Activated CD8-positive, alpha-beta memory T cell treated with anti-CD3 and anti-CD28 coated beads for 36 hours (primary cell): ENCODE measurements around the gene SDR42E2. TPM values are rescaled to one million over a fixed set of nuclear protein-coding genes. Genes with fewer than 3 reads are reported as not detected.
"Not testable (repeated sequence)": the region's sequence is repeated elsewhere in the genome, so short reads cannot be mapped to it uniquely, and the experiment has no call there.

Experiments
- CTCF ChIA-PET: fragments of 350-600 bp; sonication (Branson Sonifier 250); formaldehyde crosslinking; loops from one replicate; lab custom pipeline; 2021; ENCODE audit warnings: antibody characterized with exemption; lab: Charles Lee
- POLR2A ChIA-PET: fragments of 350-600 bp; sonication (Branson Sonifier 250); formaldehyde crosslinking; loops from one replicate; lab custom pipeline; 2021; ENCODE audit warnings: antibody characterized with exemption; lab: Charles Lee
- total RNA-seq, 2 experiments: library from RNA; stranded (reverse); gene quantifications; one replicate each; pipeline ENCODE4 v1.2.3, GENCODE V29; 2021

The SDR42E2 gene
- total RNA-seq, 2 experiments from 2014 or later, result not detected

GRCh38 chr16:22203091-22203490 lies 40.8 kb downstream of the SDR42E2 start:
- ChIA-PET POLR2A (no interaction called here), CTCF (interaction anchor here (1.2 to 10.0 kb wide), 4 partner anchors 9 to 95 kb away, joined by 3 to 67 read pairs (median 30); partner anchors contain the start of gene POLR3E)

GRCh38 chr16:22204091-22204655 lies 41.9 kb downstream of the SDR42E2 start:
- CTCF ChIA-PET, result interaction anchor here (0.7 to 10.0 kb wide), 7 partner anchors 11 to 94 kb away, joined by 3 to 67 read pairs (median 3); partner anchors contain the start of gene POLR3E
- POLR2A ChIA-PET, result no interaction called here

- ChIA-PET CTCF (interaction anchor here (0.5 to 10.0 kb wide), 10 partner anchors 8 to 953 kb away, joined by 3 to 67 read pairs (median 6); partner anchors contain the start of gene POLR3E), POLR2A (interaction anchor here (0.7 to 2.0 kb wide), 6 partner anchors 13 to 92 kb away, joined by 4 to 21 read pairs (median 8); partner anchors contain the start of gene POLR3E)
These were observed 43.3 kb downstream of the SDR42E2 start for GRCh38 chr16:22205577-22206012.

- CTCF ChIA-PET, result interaction anchor here (1.0 to 10.0 kb wide), 8 partner anchors 8 to 231 kb away, joined by 3 to 67 read pairs (median 6); partner anchors contain the start of gene POLR3E
- POLR2A ChIA-PET, result interaction anchor here (0.6 to 2.0 kb wide), 7 partner anchors 12 to 91 kb away, joined by 4 to 21 read pairs (median 6); partner anchors contain the start of gene POLR3E
These were observed 43.9 kb downstream of the SDR42E2 start, which contains the start of gene EEF2K for GRCh38 chr16:22206013-22206841. Gene EEF2K, plus strand, starts transcription at chr16:22206278. Its CDS starts 19,452 bp downstream, at chr16:22225730.

- ChIA-PET CTCF (interaction anchor here (1.1 to 10.0 kb wide), 9 partner anchors 9 to 230 kb away, joined by 3 to 67 read pairs (median 6); partner anchors contain the start of gene POLR3E), POLR2A (interaction anchor here (0.6 to 2.0 kb wide), 5 partner anchors 11 to 91 kb away, joined by 4 to 21 read pairs (median 9); partner anchors contain the start of gene POLR3E)
These were observed 44.8 kb downstream of the SDR42E2 start for GRCh38 chr16:22206842-22207714.

- ChIA-PET POLR2A (interaction anchor here (2.0 kb wide), 1 partner anchor 19 kb away, joined by 9 read pairs; no protein-coding TSS in a partner anchor), CTCF (interaction anchor here (1.1 to 10.0 kb wide), 8 partner anchors 11 to 146 kb away, joined by 3 to 67 read pairs (median 5); partner anchors contain the start of gene POLR3E)
These were observed 45.5 kb downstream of the SDR42E2 start for GRCh38 chr16:22207715-22208360.

GRCh38 chr16:22210285-22210684 lies 48.0 kb downstream of the SDR42E2 start:
- ChIA-PET CTCF (interaction anchor here (10.0 kb wide), 1 partner anchor 88 kb away, joined by 67 read pairs; the partner anchor contains the start of gene POLR3E), POLR2A (no interaction called here)

- POLR2A ChIA-PET, result no interaction called here
- CTCF ChIA-PET, result interaction anchor here (10.0 kb wide), 1 partner anchor 88 kb away, joined by 67 read pairs; the partner anchor contains the start of gene POLR3E
These were observed 48.5 kb downstream of the SDR42E2 start for GRCh38 chr16:22210854-22211253.

- ChIA-PET CTCF (no interaction called here), POLR2A (no interaction called here)
These were observed 50.9 kb downstream of the SDR42E2 start for GRCh38 chr16:22213236-22213635.

GRCh38 chr16:22213801-22214200 lies 51.5 kb downstream of the SDR42E2 start:
- ChIA-PET POLR2A (no interaction called here), CTCF (no interaction called here)

- ChIA-PET CTCF (no interaction called here), POLR2A (no interaction called here)
These were observed 52.1 kb downstream of the SDR42E2 start for GRCh38 chr16:22214402-22214801.

GRCh38 chr16:22214889-22215288 lies 52.6 kb downstream of the SDR42E2 start:
- POLR2A ChIA-PET, result no interaction called here
- CTCF ChIA-PET, result interaction anchor here (0.5 kb wide), 1 partner anchor 162 kb away, joined by 3 read pairs; no protein-coding TSS in a partner anchor

GRCh38 chr16:22216191-22216831 lies 54.0 kb downstream of the SDR42E2 start:
- POLR2A ChIA-PET, result no interaction called here
- CTCF ChIA-PET, result interaction anchor here (0.9 to 1.4 kb wide), 3 partner anchors 9 to 81 kb away, joined by 3 to 5 read pairs (median 3); partner anchors contain the start of gene POLR3E

GRCh38 chr16:22216832-22217225 lies 54.5 kb downstream of the SDR42E2 start:
- CTCF ChIA-PET, result interaction anchor here (1.4 kb wide), 1 partner anchor 9 kb away, joined by 5 read pairs; no protein-coding TSS in a partner anchor
- POLR2A ChIA-PET, result not testable (repeated sequence)

- POLR2A ChIA-PET, result interaction anchor here (1.4 kb wide), 1 partner anchor 12 kb away, joined by 4 read pairs; the partner anchor contains the start of gene EEF2K
- CTCF ChIA-PET, result interaction anchor here (1.2 kb wide), 1 partner anchor 10 kb away, joined by 3 read pairs; no protein-coding TSS in a partner anchor
These were observed 55.8 kb downstream of the SDR42E2 start for GRCh38 chr16:22217890-22218730.
